Neural cell (in vitro differentiated cells): ENCODE data around the gene RASA1. TPM values are rescaled to one million over a fixed set of nuclear protein-coding genes. Genes with fewer than 3 reads are reported as not detected.

ENCODE experiments used
- H2AFZ ChIP-seq: fragments of 200-600, 300-800 bp; sonication (generic), shearing (Covaris generic); 2 replicates; pipeline ENCODE4 v1.6.0; 2014; ENCODE audit warnings: low read depth, mild to moderate bottlenecking, antibody characterized with exemption, low read length, moderate library complexity
- H3F3A ChIP-seq: fragments of 200-600 bp; shearing (Covaris generic); 2 replicates; pipeline ENCODE4 v1.6.1; 2016; ENCODE audit warnings: mild to moderate bottlenecking, moderate library complexity, mixed read lengths, antibody characterized with exemption, low read length; ENCODE audit not compliant: insufficient read depth, poor library complexity, severe bottlenecking
- H3K27ac ChIP-seq: fragments of 200-600, 300-800 bp; sonication (generic), shearing (Covaris generic); 2 replicates; pipeline ENCODE4 v1.5.1; 2014; ENCODE audit warnings: mild to moderate bottlenecking, low read length, moderate library complexity
- H3K27me3 ChIP-seq: fragments of 300-800, 200-600 bp; sonication (generic), shearing (Covaris generic); 2 replicates; pipeline ENCODE4 v1.6.0; 2014; ENCODE audit warnings: mild to moderate bottlenecking, low read depth, low read length, moderate library complexity; ENCODE audit not compliant: insufficient read depth
- H3K36me3 ChIP-seq: fragments of 300-800, 200-600 bp; sonication (generic), shearing (Covaris generic); 2 replicates; pipeline ENCODE4 v1.5.1; 2014; ENCODE audit warnings: mild to moderate bottlenecking, antibody characterized with exemption, low read length, moderate library complexity; ENCODE audit not compliant: insufficient read depth
- H3K4me2 ChIP-seq: fragments of 300-800, 200-600 bp; sonication (generic), shearing (Covaris generic); 2 replicates; pipeline ENCODE4 v1.6.0; 2014; ENCODE audit warnings: mild to moderate bottlenecking, low read length
- H3K4me3 ChIP-seq: fragments of 300-800, 200-600 bp; sonication (generic), shearing (Covaris generic); 2 replicates; pipeline ENCODE4 v1.5.1; 2014; ENCODE audit warnings: mild to moderate bottlenecking, low read length, moderate library complexity
- H3K79me2 ChIP-seq: fragments of 200-600 bp; shearing (Covaris generic); replicated peaks from 2 replicates; pipeline ENCODE4 v1.6.0; 2014; ENCODE audit warnings: mild to moderate bottlenecking, low read length, moderate library complexity; ENCODE audit not compliant: insufficient read depth
- H3K9ac ChIP-seq: fragments of 300-800, 200-600 bp; sonication (generic), shearing (Covaris generic); 2 replicates; pipeline ENCODE4 v1.6.1; 2016; ENCODE audit warnings: mild to moderate bottlenecking, low read length, mixed read lengths
- H3K9me2 ChIP-seq: fragments of 200-600 bp; shearing (Covaris generic); 2 replicates; pipeline ENCODE4 v1.6.1; 2016; ENCODE audit warnings: mild to moderate bottlenecking, low read length, mixed read lengths; ENCODE audit not compliant: insufficient read depth
- H3K9me3 ChIP-seq: fragments of 200-600, 300-800 bp; sonication (generic), shearing (Covaris generic); 2 replicates; pipeline ENCODE4 v1.6.1; 2016; ENCODE audit warnings: mild to moderate bottlenecking, mixed run types, low read length, moderate library complexity, mixed read lengths
- H4K20me1 ChIP-seq: fragments of 200-600 bp; shearing (Covaris generic); 2 replicates; pipeline ENCODE4 v1.6.1; 2016; ENCODE audit warnings: mild to moderate bottlenecking, mixed run types; ENCODE audit not compliant: insufficient read depth
- EP300 ChIP-seq: fragments of 450-650 bp; conservative IDR thresholded peaks from 2 replicates; pipeline ENCODE4 v1.6.1; 2014; ENCODE audit warnings: antibody characterized with exemption, mild to moderate bottlenecking, moderate library complexity; ENCODE audit not compliant: poor library complexity, severe bottlenecking
- EZH2 ChIP-seq: fragments of 200-600, 300-800 bp; shearing (Covaris generic), sonication (generic); IDR thresholded peaks from 2 replicates; pipeline ENCODE4 v1.6.1; 2014; ENCODE audit warnings: antibody characterized with exemption, low read length, borderline replicate concordance, mild to moderate bottlenecking; ENCODE audit not compliant: insufficient read depth, poor library complexity, severe bottlenecking
- MXI1 ChIP-seq: fragments of 450-650 bp; conservative IDR thresholded peaks from 2 replicates; pipeline ENCODE4 v1.6.1; 2014; ENCODE audit warnings: antibody characterized with exemption, mild to moderate bottlenecking; ENCODE audit not compliant: poor library complexity, severe bottlenecking
- POLR2AphosphoS5 ChIP-seq: IDR thresholded peaks from 2 replicates; pipeline ENCODE4 v1.6.1; 2012
- RAD21 ChIP-seq: fragments of 450-650 bp; conservative IDR thresholded peaks from 2 replicates; pipeline ENCODE4 v1.6.1; 2014; ENCODE audit warnings: antibody characterized with exemption, mild to moderate bottlenecking, moderate library complexity
- SMC3 ChIP-seq: fragments of 450-650 bp; conservative IDR thresholded peaks from 2 replicates; pipeline ENCODE4 v1.6.1; 2014; ENCODE audit warnings: antibody characterized with exemption, mild to moderate bottlenecking, moderate library complexity; ENCODE audit not compliant: poor library complexity
- TAF1 ChIP-seq: IDR thresholded peaks from 2 replicates; pipeline ENCODE4 v1.6.1; 2012; ENCODE audit warnings: low read depth
- polyA plus RNA-seq: library from polyadenylated mRNA; depleted of rRNA; stranded (reverse); fragments of >200 nt; gene quantifications from 2 replicates; pipeline ENCODE4 v1.2.3, GENCODE V29; 2014
- TF ChIP-seq, protein P1 (sequence below): fragments of 450-650 bp; IDR thresholded peaks from 2 replicates; pipeline ENCODE4 v1.5.1; 2014; ENCODE audit warnings: antibody characterized with exemption, mild to moderate bottlenecking, moderate library complexity; ENCODE audit not compliant: poor library complexity, severe bottlenecking
- TF ChIP-seq, protein P2 (sequence below): IDR thresholded peaks from 2 replicates; pipeline ENCODE4 v1.6.1; 2012; ENCODE audit warnings: borderline replicate concordance

RASA1 gene
- polyA plus RNA-seq, 1 donor from 2014 or later, result 72.8 TPM

DNA sequence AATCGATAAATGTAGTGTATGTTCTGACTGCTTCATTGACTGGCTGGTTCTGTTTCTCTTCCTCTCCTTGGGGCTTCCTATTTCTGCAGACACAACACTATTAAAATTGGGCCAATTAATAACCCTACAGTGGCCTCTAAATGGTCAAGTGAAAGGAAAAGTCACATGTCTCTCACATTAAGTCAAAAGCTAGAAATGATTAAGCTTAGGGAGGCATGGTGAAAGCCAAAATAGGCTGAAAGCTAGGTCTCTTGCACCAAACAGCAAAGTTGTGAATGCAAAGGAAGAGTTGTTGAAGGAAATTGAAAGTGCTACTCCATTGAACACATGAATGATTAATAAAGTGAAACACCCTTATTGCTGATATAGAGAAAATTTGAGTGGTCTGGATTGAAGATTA, 86.8 kb downstream of the RASA1 start:
- no peak overlapping the region for H3K9ac ChIP-seq
- H2AFZ ChIP-seq, result no peak overlapping the region
- H4K20me1 ChIP-seq, result no peaks in the 10 kb centered on the region
- no peaks in the 10 kb centered on the region for H3K79me2 ChIP-seq
- no peak overlapping the region for H3K4me3 ChIP-seq
- H3K27me3 ChIP-seq, result no peaks in the 10 kb centered on the region
- H3K27ac ChIP-seq, result no peak overlapping the region
- TF ChIP-seq, protein P1, sequence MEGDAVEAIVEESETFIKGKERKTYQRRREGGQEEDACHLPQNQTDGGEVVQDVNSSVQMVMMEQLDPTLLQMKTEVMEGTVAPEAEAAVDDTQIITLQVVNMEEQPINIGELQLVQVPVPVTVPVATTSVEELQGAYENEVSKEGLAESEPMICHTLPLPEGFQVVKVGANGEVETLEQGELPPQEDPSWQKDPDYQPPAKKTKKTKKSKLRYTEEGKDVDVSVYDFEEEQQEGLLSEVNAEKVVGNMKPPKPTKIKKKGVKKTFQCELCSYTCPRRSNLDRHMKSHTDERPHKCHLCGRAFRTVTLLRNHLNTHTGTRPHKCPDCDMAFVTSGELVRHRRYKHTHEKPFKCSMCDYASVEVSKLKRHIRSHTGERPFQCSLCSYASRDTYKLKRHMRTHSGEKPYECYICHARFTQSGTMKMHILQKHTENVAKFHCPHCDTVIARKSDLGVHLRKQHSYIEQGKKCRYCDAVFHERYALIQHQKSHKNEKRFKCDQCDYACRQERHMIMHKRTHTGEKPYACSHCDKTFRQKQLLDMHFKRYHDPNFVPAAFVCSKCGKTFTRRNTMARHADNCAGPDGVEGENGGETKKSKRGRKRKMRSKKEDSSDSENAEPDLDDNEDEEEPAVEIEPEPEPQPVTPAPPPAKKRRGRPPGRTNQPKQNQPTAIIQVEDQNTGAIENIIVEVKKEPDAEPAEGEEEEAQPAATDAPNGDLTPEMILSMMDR, result no peak
- TF ChIP-seq EZH2, result no peak
- TF ChIP-seq, protein P2, sequence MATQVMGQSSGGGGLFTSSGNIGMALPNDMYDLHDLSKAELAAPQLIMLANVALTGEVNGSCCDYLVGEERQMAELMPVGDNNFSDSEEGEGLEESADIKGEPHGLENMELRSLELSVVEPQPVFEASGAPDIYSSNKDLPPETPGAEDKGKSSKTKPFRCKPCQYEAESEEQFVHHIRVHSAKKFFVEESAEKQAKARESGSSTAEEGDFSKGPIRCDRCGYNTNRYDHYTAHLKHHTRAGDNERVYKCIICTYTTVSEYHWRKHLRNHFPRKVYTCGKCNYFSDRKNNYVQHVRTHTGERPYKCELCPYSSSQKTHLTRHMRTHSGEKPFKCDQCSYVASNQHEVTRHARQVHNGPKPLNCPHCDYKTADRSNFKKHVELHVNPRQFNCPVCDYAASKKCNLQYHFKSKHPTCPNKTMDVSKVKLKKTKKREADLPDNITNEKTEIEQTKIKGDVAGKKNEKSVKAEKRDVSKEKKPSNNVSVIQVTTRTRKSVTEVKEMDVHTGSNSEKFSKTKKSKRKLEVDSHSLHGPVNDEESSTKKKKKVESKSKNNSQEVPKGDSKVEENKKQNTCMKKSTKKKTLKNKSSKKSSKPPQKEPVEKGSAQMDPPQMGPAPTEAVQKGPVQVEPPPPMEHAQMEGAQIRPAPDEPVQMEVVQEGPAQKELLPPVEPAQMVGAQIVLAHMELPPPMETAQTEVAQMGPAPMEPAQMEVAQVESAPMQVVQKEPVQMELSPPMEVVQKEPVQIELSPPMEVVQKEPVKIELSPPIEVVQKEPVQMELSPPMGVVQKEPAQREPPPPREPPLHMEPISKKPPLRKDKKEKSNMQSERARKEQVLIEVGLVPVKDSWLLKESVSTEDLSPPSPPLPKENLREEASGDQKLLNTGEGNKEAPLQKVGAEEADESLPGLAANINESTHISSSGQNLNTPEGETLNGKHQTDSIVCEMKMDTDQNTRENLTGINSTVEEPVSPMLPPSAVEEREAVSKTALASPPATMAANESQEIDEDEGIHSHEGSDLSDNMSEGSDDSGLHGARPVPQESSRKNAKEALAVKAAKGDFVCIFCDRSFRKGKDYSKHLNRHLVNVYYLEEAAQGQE, result no peak
- TF ChIP-seq EP300, result no peak
- no peak for TF ChIP-seq TAF1
- TF ChIP-seq MXI1, result no peak
- TF ChIP-seq SMC3, result no peak
- no peak for TF ChIP-seq POLR2AphosphoS5
- no peak for TF ChIP-seq RAD21
- peaks cover 7% of the 10 kb centered on the region for H3K36me3 ChIP-seq
- no peaks in the 10 kb centered on the region for H3K9me3 ChIP-seq
- H3F3A ChIP-seq, result no peaks in the 10 kb centered on the region
- no peak overlapping the region for H3K4me2 ChIP-seq
- no peaks in the 10 kb centered on the region for H3K9me2 ChIP-seq

DNA sequence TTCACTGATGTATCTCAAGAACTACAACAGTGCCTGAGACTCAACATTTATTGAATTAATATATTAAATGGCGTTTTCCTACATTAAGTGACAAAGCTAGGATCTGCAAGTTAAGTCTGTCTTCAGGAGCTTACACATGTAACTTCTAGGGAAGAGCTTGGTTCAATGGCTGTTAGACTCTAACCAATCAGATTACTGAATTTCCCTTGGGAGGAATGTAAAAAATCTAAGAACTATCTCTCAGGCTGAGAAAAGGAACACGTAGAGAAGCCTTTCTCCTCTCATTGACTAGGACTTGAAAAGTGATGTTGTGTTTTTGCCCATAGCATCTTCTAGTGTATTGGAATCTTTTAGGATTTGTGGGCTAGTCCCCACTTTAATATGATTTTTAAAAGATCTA, 91.4 kb downstream of the RASA1 start:
- no peak overlapping the region for H3K9ac ChIP-seq
- no peaks in the 10 kb centered on the region for H3K9me2 ChIP-seq
- H3K4me3 ChIP-seq, result no peak overlapping the region
- H3K27ac ChIP-seq, result no peak overlapping the region
- peaks cover 11% of the 10 kb centered on the region for H3K36me3 ChIP-seq
- TF ChIP-seq SMC3 (no peak), MXI1 (no peak), EP300 (no peak), EZH2 (no peak), TAF1 (no peak), POLR2AphosphoS5 (no peak), RAD21 (no peak)
- TF ChIP-seq, protein P1, result no peak
- TF ChIP-seq, protein P2, result no peak
- no peaks in the 10 kb centered on the region for H4K20me1 ChIP-seq
- no peaks in the 10 kb centered on the region for H3K27me3 ChIP-seq
- H2AFZ ChIP-seq, result no peak overlapping the region
- H3K79me2 ChIP-seq, result no peaks in the 10 kb centered on the region
- no peaks in the 10 kb centered on the region for H3F3A ChIP-seq
- no peaks in the 10 kb centered on the region for H3K9me3 ChIP-seq
- no peak overlapping the region for H3K4me2 ChIP-seq
